GM18873 (cell line): Measurements from ENCODE around the gene SCUBE2.

Experiments
- ATAC-seq: cut with Tn5 transposase; IDR thresholded peaks from one replicate; pipeline ENCODE4 v1.9.1; 2021; ENCODE audit warnings: mild to moderate bottlenecking, moderate library complexity, moderate number of reproducible peaks; ENCODE audit not compliant: unreplicated experiment, low FRiP score

SCUBE2 gene

DNA sequence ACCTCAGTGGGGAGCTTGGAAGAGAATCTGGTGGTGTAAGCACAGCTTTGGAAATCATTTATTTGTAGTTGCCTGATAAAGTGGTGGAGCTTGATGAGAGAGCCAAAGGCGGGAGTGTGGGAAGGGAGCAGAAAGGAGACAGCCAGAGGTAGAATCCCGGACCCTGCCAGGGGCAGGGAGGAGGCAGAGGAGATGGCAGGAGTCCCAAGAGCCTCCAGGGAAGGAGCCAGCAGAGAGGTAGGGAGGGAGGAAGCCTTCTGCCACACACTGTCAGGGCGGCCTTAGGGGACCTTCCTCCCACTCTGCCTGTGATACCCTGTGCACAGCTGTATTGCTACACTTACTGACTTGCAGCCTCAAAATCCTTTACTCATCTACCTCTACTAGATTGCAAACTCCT is 15.4 kb downstream of the SCUBE2 start:
- ATAC-seq: no peak

- ATAC-seq: no peak
Observed at GRCh38 chr11:9075556-9075955, 15.8 kb downstream of the SCUBE2 start.

DNA sequence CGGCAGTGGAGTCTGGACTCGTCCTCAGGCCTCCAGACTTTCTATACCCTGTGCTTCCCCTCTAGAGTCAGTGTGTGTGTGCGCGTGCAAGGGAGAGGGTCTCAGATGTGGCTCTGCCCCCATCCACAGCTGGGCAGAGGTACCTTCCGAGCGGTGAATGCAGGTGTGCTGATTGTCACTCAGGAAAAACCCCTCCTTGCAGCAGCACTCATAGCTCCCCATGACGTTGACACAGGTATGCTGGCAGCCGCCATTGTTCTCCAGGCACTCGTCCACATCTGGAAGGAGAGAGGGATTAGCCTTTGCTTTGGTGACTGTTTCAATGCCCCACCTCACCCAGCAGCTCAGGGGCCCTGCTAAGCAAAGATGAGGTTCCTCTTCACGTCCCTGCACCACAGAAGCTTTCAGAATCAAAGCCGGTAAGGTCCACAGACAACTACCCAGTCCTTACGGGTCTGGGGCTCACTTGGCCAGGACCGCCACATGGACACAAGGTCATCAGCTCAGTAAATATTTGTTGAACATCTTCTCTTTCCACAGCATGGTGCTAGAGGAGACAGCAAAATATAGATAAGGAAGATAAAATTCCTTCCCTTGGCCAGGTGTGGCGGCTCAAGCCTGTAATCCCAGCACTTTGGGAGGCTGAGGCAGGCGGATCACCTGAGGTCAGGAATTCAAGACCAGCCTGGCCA is 16.9 kb downstream of the SCUBE2 start:
- no peak for ATAC-seq

GRCh38 chr11:9073466-9074225 is 17.8 kb downstream of the SCUBE2 start:
- ATAC-seq: no peak

GRCh38 chr11:9072626-9073176 is 18.7 kb downstream of the SCUBE2 start:
- no peak for ATAC-seq

GRCh38 chr11:9071692-9072091 is 19.7 kb downstream of the SCUBE2 start:
- ATAC-seq: no peak

GRCh38 chr11:9070749-9071491 is 20.5 kb downstream of the SCUBE2 start:
- ATAC-seq: no peak

- no peak for ATAC-seq
Observed at GRCh38 chr11:9069862-9070470, 21.4 kb downstream of the SCUBE2 start.

GRCh38 chr11:9069256-9069655 is 22.1 kb downstream of the SCUBE2 start:
- no peak for ATAC-seq

- ATAC-seq: no peak
Observed at GRCh38 chr11:9066433-9066925, 24.9 kb downstream of the SCUBE2 start.

GRCh38 chr11:9065607-9066432 is 25.6 kb downstream of the SCUBE2 start:
- no peak for ATAC-seq

- no peak for ATAC-seq
Observed at GRCh38 chr11:9061807-9062206, 29.6 kb downstream of the SCUBE2 start.

GRCh38 chr11:9060700-9061111 is 30.7 kb downstream of the SCUBE2 start:
- peak; percentile 96 for ATAC-seq

- ATAC-seq: no peak
Observed at GRCh38 chr11:9059406-9059805, 32.0 kb downstream of the SCUBE2 start.

- ATAC-seq: no peak
Observed at GRCh38 chr11:9057888-9058287, 33.5 kb downstream of the SCUBE2 start.

- ATAC-seq: no peak
Observed at GRCh38 chr11:9057007-9057406, 34.4 kb downstream of the SCUBE2 start.

GRCh38 chr11:9056467-9056866 is 34.9 kb downstream of the SCUBE2 start:
- no peak for ATAC-seq

GRCh38 chr11:9053316-9054035 is 37.9 kb downstream of the SCUBE2 start:
- ATAC-seq: no peak

DNA sequence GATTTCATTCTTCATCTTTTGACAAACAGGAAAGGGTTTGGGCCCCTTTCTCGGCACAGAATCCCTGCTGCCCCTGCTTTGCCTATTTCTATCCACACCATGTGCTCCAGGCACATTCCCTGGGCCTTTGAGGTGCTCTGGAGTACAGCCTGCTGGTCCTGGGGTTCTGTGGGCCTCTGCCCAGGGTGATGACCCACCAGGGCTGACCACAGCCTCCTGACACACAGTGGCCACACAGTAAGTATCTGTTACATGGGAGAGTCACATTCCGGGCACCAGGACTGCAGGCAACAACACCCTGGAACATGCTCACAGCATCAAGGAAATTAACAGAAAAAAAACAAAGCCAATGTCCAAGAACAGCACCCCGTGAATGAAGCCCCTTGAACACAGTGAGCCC is 39.1 kb downstream of the SCUBE2 start:
- ATAC-seq: no peak
